ENCODE data around the gene SZRD1. TPM values are rescaled to one million over a fixed set of nuclear protein-coding genes. Genes with fewer than 3 reads are reported as not detected.

The SZRD1 gene
- total RNA-seq, 1 experiment from 2014 or later = 114 TPM

DNA sequence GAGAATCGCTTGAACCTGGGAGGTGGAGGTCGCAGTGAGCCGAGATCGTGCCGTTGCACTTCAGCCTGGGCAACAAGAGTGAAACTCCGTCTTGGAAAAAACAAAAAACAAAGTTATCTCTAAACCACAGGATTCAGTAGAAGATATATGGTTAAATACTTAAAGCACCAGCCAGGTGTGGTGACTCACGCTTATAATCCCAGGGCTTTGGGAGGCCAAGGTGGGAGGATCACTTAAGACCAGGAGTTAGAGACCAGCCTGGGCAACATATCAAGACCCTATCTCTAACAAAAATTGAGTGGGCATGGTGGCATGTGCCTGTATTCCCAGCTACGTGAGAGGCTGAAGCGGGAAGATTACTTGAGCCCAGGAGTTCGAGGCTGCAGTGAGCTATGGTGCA is 79.1 kb downstream of the SZRD1 start:
- Histone ChIP-seq H3K27me3 (ENCODE audit: insufficient read depth, low read depth) (no peaks in the 10 kb centered on the region), H3K79me2 (ENCODE audit: low read depth) (peaks cover 20% of the 10 kb centered on the region), H3K36me3 (ENCODE audit: low read depth) (no peaks in the 10 kb centered on the region), H3K4me2 (no peak overlapping the region), H2AFZ (no peak overlapping the region), H3K9me2 (ENCODE audit: insufficient read depth) (no peaks in the 10 kb centered on the region), H3K9me3 (ENCODE audit: insufficient read depth, low read depth) (no peaks in the 10 kb centered on the region), H4K20me1 (ENCODE audit: insufficient read depth) (no peaks in the 10 kb centered on the region), H3K27ac (no peak overlapping the region), H3K4me1 (replicated peaks; ENCODE audit: insufficient read depth) (peaks cover 5% of the 10 kb centered on the region; the same call in 1 of the 2 replicates), H3K4me3 (no peak overlapping the region), H3F3A (ENCODE audit: insufficient read depth, low read depth) (no peaks in the 10 kb centered on the region)
- no TSS peak for BruUV-seq (replicated peaks)
- ChIA-PET CTCF (no interaction called here), POLR2A (ENCODE audit: unreplicated experiment) (no interaction called here)
- no peak for TF ChIP-seq EZH2 (IDR thresholded peaks at IDR 0.05; ENCODE audit: low read depth)
- TF ChIP-seq, protein P1, sequence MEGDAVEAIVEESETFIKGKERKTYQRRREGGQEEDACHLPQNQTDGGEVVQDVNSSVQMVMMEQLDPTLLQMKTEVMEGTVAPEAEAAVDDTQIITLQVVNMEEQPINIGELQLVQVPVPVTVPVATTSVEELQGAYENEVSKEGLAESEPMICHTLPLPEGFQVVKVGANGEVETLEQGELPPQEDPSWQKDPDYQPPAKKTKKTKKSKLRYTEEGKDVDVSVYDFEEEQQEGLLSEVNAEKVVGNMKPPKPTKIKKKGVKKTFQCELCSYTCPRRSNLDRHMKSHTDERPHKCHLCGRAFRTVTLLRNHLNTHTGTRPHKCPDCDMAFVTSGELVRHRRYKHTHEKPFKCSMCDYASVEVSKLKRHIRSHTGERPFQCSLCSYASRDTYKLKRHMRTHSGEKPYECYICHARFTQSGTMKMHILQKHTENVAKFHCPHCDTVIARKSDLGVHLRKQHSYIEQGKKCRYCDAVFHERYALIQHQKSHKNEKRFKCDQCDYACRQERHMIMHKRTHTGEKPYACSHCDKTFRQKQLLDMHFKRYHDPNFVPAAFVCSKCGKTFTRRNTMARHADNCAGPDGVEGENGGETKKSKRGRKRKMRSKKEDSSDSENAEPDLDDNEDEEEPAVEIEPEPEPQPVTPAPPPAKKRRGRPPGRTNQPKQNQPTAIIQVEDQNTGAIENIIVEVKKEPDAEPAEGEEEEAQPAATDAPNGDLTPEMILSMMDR (conservative IDR thresholded peaks at IDR 0.05) = no peak
- intact Hi-C loops (cut with micrococcal nuclease; ENCODE audit: unreplicated experiment) = no loop called here
- DNase-seq = no peak

- H3K79me2 ChIP-seq (ENCODE audit: low read depth) = peaks cover 5% of the 10 kb centered on the region
- H3K27ac ChIP-seq = no peak overlapping the region
- CTCF ChIA-PET = no interaction called here
- intact Hi-C loops (cut with micrococcal nuclease; ENCODE audit: unreplicated experiment) = no loop called here
- no TSS peak for BruUV-seq (replicated peaks)
- no peaks in the 10 kb centered on the region for H3K4me1 ChIP-seq (replicated peaks; ENCODE audit: insufficient read depth)
- no peak overlapping the region for H3K4me2 ChIP-seq
- H3F3A ChIP-seq (ENCODE audit: insufficient read depth, low read depth) = no peaks in the 10 kb centered on the region
- no peaks in the 10 kb centered on the region for H3K9me3 ChIP-seq (ENCODE audit: insufficient read depth, low read depth)
- DNase-seq = no peak
- no peaks in the 10 kb centered on the region for H3K36me3 ChIP-seq (ENCODE audit: low read depth)
- no peaks in the 10 kb centered on the region for H3K9me2 ChIP-seq (ENCODE audit: insufficient read depth)
- H4K20me1 ChIP-seq (ENCODE audit: insufficient read depth) = no peaks in the 10 kb centered on the region
- H3K4me3 ChIP-seq = no peak overlapping the region
- no peak overlapping the region for H2AFZ ChIP-seq
- TF ChIP-seq, protein P1 (conservative IDR thresholded peaks at IDR 0.05) = no peak
- TF ChIP-seq EZH2 (IDR thresholded peaks at IDR 0.05; ENCODE audit: low read depth) = no peak
- no peaks in the 10 kb centered on the region for H3K27me3 ChIP-seq (ENCODE audit: insufficient read depth, low read depth)
- POLR2A ChIA-PET (ENCODE audit: unreplicated experiment) = no interaction called here
Measured at GRCh38 chr1:16447641-16448040, 80.6 kb downstream of the SZRD1 start.

Other genes starting within 250 kb of the SZRD1 start
- 48.3 and 65.8 TPM in 2 replicates for gene EPHA2, start 211.2 kb upstream of the SZRD1 start, total RNA-seq (2021)
- gene ARHGEF19, start 154.6 kb upstream of the SZRD1 start, total RNA-seq (2021) = 38.5 and 44.3 TPM in 2 replicates
- 4.5 and 6.1 TPM in 2 replicates for gene CPLANE2, start 130.1 kb upstream of the SZRD1 start, total RNA-seq (2021)
- 13.0 and 15.3 TPM in 2 replicates for gene FBXO42, start 14.8 kb upstream of the SZRD1 start, total RNA-seq (2021)
- gene SPATA21, start 70.2 kb downstream of the SZRD1 start, total RNA-seq (2021) = not detected in 2 replicates
- 49.6 and 52.4 TPM in 2 replicates for gene NECAP2, start 73.5 kb downstream of the SZRD1 start, total RNA-seq (2021)
- 1,333 and 3,235 TPM in 2 replicates for gene RNU1-1, start 147.0 kb downstream of the SZRD1 start, total RNA-seq (2021)
- gene NBPF1, start 246.3 kb downstream of the SZRD1 start, total RNA-seq (2021) = 45.4 and 45.6 TPM in 2 replicates